ENCODE data around the gene JAZF1.
A peak's percentile ranks its signal among the peaks of the same experiment; 100 is the strongest.

JAZF1 gene

DNA sequence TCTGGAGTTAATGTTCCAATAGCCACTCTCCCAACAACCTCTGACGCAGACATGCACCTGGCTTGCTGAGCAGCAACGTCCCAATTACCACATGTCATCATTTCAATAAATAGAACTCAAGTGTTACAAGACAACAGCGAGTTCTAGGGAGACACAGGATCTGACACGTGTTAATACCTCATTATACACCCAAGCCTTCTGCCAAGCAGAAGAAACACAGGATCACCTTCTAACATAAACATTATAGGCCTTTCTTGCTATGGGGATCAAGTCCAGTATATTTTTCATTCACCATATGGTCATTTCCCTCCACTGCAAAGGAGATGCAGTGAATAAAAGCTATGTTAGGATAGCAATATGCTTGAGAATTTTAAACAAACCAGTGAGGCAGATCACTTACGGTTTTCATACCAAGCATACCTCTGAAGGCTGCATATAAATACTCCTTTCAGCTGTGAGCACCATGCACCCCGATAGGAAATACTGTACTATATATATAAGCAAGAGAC, 74.2 kb downstream of the JAZF1 start:
- DNase-seq (ENCODE audit: low spot score) = no peak

DNA sequence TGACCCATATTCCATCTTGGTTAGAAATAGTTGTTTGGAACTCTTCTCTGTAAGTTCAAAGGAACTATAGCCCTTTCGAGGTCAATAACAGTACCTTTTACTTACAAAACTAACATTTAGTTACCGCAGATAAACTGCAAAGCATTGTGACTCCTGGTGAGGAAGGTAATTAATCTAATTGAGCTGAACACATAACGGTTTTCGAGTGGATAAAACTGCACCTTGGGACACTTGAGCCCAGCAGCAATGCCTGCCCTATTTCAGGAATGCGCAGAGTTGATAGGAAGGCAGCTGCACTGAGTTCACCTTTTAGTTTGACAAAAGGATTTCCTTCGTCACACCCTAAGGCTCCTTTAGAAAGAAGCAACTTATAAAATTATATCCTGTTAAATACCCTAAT, 75.4 kb downstream of the JAZF1 start:
- DNase-seq (ENCODE audit: low spot score) = no peak

DNA sequence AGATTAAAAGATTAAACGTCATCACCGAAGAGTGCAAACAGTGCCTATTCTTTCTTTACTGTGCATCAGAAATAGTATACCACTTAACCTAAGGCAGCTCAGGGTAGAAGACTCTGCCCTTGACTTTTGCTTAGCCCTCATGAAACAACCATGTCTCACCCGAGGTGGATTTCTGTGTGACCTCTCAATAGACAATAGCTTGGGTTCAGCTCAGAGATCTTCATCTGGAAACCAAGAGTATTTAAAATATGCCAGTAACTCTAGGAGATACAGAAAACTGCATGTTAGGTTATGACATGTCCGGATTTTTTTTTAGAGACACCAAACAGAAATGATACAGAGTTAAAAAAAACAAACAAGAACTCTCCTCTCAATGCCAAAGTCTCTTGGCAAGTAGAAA, 75.8 kb downstream of the JAZF1 start:
- DNase-seq (ENCODE audit: low spot score) = no peak

DNA sequence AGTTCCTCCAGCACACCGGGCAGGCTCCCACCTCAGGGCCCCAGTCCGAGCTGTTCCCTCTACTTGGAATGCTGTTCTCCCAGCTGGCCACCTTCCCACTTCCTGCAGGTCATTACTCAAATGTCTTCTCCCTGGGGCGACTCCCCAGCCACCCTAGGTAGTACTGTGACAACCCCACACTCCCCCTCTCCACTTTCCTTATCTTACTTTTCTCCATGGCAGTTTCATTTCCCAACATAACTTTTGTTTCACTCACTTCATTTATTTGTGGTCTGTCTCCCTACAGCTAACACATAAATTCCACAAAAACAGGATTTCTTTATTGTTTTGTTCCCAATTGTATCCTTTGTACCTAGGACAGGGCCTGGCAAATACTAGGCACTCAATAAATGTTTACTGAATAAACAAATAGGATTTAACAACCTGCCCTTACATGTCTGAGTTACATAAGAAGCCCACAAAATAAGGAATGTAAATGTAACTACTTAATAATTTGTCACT, 76.5 kb downstream of the JAZF1 start:
- no peak for DNase-seq (ENCODE audit: low spot score)

DNA sequence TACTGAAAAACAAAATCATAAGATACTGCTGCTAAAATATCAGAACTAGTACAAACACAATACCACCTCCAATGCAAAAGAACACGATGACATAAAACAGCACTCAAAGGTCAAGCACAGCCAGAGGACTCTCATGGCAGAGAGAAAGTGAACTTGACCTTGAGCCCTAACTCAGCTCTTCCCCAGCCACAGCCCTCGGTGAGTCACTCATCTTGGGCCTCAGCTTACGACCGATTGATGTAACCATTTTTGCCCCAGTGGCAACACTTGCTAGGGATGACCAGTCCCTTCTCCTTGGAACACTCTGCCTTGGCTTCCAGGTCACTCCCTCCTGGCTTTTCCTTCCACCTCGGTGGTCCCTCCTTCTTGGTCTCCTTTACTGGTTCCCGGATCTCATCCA, 77.8 kb downstream of the JAZF1 start:
- DNase-seq (ENCODE audit: low spot score) = peak; percentile 67

DNA sequence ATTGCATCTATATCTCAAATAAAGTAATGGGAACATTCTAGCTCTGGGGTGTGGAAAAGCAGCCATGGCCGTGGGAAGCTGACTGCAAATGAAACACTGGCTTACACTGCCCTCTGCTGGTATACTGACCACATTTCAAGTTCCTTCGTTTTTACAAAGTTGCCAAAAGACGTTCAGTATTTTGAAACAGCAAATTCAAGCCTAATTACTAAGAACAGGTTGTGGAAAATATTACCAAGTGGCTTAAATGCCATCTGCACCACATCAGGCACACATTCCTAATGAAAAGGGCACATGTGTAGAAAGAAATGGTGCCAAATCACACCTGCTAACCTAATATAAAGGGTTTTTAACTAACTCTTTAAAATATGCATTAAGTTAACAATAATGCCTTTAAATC, 83.9 kb downstream of the JAZF1 start:
- DNase-seq (ENCODE audit: low spot score) = peak; percentile 79

DNA sequence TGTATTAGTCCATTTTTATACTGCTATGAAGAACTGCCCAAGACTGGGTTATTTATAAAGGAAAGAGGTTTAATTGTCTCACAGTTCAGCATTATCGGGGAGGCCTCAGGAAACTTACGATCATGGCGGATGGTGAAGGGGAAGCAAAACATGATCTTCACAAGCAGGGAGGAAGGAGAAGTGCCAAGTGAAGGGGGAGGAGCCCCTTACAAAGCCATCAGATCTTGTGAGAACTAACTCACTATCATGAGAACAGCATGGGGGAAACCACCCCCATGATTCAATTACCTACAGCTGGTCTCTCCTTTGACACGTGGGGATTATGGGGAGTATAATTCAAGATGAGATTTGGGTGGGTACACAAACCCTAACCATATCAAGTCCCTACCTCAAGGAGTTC, 85.4 kb downstream of the JAZF1 start:
- DNase-seq (ENCODE audit: low spot score) = no peak

DNA sequence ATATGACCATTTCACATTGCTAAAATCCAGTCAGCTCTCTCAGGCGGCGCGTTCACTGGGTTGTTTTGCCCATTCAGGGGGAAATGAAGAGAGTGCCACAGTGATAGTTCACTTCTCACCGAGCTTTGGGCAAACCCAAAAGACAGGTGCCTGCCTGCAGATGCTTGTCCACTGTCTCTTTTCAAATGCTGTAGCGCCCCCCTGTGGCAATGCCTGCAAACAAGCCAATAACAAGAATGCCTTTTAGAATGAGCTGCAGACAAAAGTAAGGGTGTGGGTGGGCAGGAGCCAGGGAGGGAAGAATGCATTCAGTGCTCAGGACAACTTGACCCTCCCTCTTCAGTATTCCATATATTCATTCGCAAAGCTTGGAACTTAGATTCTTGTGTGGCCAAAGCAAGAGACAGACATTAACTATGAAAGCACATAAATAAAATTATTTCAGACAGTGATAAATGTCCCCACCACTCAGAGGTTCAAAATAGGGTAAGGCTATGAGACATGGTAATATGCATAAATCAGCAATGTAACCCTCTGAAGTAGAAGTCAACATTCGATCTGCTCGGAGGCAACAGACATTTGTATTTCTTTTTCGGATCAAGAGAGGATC, 86.9 kb downstream of the JAZF1 start:
- peak; percentile 78 for DNase-seq (ENCODE audit: low spot score)

DNA sequence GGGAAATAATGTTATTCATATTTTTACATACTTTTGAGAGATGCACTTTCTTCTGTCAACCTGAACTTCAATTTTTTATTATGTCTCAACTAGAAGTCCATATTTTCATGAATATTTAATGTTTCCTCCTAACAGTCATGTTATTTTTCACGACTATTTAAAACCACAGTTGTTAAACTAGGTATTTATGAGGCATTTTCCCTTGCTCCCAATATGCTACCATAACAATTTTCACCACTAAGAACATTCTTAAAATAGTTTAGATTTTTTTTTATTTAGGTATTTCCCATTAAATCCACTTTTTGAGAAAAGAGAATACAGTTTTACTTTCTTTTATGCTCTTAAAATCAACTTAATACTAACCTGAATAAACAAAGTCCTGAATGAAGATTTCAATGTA, 89.4 kb downstream of the JAZF1 start:
- no peak for DNase-seq (ENCODE audit: low spot score)

DNA sequence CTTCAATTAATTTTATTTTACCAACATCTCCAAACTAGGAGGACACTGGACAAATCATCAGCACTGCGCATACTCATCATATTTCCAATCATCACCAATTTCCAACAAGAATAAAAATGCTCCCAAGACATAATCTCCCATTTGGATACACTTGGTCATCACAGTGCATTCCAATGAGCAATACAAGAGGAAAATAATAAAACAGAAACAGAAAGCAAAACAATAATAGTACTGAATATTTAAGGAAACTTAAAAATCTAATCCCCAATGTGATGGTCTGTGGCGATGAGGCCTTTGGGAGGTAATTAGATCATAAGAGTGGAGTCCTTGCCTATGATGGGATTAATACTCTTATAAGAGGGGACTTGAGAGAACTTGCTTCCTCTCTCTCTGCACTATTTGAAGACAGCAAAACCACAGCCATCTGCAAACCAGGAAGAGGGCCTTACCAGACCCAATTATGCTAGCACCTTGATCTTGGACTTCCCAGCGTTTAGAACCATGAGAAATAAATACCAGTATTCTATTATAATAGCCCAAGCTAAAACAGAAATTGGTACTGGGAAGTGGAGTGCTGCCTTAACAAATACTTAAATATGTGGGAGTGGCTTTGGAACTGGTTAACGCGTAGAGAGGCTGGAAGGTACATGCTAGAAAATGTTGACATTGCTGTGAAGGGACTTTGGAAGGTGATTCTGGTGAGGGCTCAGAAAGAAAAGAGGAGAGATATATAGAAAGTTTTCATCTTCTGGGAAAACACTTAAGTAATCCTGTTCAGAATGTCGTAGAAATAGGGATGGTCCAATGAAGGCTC, 91.5 kb downstream of the JAZF1 start:
- no peak for DNase-seq (ENCODE audit: low spot score)

DNA sequence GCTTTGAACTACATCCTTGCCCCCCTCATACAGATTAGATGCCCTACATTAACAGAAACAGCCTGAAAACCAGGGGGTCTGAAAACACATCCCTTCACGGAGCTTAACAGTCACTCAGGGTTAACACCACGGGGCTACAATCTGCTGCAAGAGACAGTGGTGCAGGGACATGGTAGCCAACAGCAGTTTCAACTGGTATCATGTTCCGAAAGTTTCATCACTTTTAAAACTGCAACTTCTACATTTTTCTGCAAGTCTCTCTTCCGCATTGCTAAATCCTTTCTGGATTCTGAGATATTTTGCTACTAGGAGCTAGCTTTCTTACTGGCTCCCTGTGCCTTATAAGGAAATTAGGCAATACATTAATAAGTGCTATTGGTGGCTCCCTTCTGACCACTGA, 92.6 kb downstream of the JAZF1 start:
- peak; percentile 46 for DNase-seq (ENCODE audit: low spot score)

DNA sequence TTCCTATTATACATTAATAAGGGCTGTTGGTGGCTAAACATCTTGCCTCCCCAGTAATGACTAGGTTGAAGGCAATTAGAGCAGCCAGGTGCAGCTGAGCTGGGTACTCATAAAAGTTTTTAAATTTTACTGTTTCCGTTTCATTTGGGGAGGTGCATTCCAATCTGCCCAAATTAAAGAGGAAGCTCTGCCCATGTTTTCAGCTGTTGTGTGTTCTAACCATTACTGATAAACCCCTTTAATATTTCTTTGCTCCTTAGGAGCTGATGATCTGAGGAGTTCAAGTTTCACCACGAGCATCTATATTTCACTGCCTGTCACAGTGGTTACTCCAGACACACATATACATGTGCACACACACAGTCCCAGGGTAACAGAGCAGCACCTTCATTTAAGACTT, 94.4 kb downstream of the JAZF1 start:
- DNase-seq (ENCODE audit: low spot score) = no peak

DNA sequence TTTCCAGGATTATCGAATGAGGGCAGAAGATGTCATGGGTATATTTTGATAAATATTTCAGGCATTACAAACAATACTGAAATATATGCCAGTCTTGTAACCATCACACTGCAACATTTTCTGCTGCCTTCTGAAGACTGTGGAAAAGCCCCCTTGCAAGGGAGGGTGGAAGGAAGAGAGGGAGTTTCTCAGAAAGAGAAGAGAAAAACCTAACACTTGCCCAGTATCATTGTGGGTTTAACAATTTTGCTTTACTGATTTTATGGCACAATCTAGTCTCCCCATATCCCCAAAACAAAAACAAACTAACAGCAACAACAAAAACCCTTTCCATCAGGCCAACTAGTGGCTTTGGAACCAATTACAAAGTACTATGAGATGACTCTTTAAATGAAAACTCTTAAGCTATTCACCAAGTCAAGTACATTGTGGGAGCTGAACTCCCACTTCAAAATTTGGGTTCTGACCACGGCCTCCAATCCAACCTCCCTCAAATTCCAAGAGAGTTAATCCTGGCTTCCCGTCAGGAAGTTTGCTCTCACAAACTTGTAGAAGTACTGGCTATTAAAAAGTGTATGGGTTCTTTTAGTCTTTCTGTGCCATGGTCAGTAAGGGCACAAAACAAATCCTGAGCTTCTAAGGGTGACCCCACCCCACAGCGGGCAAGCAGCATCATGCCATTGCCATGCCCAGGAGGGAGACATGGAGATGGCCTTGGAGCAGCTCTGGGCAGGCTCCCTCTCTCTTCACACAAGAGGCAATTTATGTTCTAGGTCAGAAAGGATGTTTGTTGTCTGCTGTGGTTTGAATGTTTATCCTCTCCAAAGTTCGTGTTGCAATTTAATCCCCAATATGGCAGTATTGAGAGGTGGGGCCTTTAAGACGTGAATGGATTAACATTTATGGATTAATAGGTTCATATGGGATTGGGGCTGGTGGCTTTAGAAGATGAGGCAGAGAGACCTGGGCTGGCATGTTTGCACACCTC, 96.3 kb downstream of the JAZF1 start:
- DNase-seq (ENCODE audit: low spot score) = no peak

DNA sequence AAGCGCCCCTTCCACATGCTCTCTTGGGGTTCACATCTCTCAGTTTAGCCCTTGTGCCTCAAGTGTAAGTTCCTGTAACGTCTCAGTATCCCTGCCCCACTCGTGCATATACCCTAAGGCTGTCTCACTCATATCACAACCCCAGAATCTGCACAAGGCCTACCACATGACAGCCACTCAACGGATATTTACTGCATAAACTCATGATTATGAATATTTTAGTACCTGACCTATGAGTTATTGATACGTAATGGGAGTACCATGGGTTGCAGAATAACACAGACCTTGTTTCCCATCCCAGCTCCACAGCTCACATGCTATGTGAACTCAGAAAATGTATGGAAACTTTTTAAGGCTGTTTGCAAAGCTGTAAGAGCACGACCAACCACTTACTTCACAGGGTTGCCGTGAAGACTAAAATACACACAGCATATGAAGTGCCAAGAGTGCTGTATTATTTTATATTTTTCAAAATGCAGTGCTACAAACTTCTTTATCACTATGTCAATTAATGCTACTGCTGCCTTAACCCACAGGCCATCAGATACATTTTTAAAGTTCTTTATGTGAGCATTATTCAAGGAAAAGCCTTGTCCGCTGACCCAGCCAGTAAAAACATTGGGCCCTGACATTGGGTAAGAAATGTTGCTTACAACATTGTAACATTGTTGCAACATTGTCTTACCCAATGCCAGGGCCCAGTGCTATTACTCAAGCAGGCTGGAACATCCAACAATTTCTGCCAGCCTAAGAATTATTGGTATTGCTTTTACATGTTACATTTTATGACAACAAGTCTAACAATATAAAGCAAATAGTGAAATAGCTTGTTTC, 97.2 kb downstream of the JAZF1 start:
- peak; percentile 72 for DNase-seq (ENCODE audit: low spot score)

DNA sequence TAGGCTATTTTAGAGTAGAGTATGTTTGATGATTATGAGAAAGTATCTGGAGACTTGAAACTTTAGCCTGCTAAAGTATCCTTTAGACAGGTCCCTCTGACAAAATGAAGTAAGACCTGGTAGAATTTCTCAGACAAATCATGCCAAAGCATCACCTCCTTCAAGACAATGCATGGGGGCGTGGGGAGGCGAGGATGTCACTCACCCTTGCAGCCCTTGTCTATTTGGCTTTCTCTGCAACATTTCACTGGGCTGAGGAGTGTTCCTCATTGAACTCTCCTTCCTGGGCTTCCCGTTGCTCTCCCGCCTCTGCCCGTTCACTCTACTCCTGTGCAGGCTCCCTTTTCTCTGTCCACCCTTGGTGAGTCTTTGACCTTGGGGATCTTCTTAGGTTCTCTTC, 98.5 kb downstream of the JAZF1 start:
- DNase-seq (ENCODE audit: low spot score) = no peak

DNA sequence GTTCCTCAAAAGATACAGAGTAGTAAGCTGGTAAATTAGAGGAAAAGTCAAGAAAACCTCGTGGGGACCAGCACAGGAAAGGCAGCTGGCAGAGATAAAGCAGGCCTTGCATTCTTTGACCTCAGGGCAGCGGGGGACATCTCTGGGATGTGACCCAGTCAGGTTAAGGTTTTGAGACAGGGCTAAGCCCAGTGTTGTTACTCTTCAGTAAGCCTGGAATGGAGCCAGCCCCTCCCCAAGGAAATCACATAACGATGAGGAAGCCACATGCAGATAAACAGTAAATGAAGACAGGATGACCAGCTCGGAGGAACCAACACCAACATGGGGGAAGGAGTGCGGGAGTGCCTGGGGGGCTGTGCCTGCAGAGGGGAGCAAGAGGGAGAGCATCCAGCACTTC, 99.6 kb downstream of the JAZF1 start:
- DNase-seq (ENCODE audit: low spot score) = no peak

DNA sequence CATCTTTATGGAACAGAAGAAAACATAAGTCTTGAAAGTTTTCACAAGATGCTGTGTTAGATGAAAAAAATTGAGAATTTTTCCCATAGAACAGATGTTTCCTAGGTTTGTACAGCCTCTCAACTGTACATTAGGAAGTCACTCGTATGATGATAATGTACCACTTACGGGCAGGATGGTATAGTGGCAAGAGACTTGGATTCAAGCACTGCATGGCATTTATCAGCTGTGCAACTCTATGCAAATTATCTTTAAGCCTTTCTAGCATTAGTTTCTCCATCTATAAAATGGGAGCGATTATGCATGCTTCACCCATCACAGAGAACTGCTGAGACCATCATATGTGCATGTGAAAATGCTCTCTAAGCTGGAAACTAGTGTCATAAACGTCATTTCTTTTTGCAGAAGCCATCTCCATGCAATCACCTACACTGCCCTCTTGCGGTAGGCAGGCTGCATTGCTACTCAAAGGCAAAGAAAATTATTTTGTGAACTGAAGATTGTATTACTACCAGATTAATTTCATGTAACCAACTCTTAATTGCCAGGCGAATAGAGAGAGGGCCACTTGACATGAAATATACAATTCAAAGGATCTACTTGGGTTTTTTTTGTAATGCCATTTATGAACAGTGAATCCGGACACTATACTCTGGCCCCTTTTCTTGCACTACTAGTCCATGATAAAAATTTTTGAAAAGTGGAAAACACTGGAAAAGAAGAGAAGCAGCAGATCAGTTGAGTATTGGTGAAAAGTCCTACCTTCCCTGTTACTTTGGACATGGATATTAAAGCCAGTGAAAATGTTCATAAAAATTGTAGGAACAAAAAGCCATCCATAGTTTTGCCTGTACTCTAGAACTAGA, 102.3 kb downstream of the JAZF1 start:
- DNase-seq (ENCODE audit: low spot score) = peak; percentile 54

DNA sequence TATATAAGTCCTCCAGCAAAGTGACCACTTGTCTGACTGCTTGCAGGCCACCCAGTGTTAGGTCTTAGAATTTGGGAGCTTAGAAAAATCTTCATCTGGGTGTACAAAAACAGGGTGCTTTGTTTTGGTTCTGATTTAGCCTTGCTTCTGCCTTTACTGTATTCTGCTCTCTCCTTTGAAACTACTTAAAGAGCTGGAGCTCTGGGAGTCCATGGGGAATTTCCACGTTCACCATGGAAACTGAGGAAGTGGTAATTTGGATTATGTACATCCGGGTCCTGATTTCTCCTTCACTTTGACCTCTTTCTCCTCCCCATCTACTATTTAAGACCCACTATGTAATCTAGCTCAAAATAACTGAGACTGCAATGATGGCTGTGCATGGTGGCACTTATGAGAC, 103.0 kb downstream of the JAZF1 start:
- DNase-seq (ENCODE audit: low spot score) = no peak

DNA sequence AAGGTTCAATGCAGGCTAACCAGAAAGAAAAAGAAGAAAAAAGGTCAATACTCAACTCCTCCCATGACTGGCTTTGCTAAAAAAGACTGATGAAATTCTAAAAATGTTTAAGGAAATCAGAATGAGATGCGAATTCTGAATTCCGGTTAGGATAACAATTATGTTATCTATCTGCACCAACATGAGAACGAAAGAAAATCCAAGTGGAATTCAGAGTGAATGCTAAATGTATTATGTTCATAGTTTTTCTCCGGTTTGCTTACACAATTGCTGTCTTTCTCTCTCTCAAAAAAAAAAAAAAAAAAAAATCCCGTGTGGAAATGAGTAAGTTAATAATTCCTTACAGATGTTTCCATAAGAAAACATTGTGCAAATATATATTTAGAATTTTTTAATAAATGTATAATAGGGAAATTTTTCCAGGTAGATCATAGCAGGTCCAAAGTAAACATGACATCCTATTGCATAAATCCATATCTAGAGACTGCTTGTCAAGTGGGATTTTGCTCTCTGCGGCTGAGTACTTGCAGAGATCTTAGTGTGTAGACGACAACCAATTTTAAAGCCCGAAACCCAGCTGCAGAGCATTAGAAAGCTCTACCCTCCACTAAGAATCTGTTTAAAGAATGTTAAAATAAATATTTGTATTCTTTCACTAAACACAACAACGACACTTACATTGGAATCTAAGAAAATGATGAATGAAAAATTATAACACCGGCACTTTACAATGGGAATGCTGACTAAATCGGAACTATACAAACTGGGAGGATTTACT, 104.0 kb downstream of the JAZF1 start:
- no peak for DNase-seq (ENCODE audit: low spot score)

All from AG20443 (cell line).